ENCODE results near the gene FTSJ3.
"Not testable (repeated sequence)": the region's sequence is repeated elsewhere in the genome, so short reads cannot be mapped to it uniquely, and the experiment has no call there.

FTSJ3 gene

DNA sequence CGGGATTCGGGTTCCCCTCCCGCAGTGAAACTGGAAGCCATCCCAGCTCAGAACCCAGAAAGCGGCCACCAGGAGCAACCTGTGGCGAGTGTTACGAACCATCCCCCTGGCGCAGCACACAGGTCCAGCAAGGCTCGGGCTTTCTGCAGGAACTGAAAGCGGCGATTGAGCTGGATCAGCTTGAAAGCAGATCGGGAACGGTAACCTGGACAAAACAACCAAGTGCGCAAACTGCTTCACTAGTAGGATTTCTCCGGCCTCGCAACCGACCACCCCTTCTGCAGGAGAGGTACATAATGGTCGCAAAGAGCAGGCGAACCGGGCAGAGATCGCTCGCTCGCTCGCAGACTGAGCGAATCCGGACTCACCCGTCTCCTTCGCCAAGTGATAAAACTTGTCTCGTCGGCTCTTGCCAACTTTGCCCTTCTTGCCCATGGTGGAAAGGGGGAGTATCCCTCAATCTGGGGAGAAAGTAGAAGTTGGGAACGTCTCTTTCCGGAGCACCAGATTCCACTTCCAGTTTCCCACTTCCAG, 928 bp downstream of the FTSJ3 start:
- no peak for DNase-seq (ENCODE audit: low spot score)

DNA sequence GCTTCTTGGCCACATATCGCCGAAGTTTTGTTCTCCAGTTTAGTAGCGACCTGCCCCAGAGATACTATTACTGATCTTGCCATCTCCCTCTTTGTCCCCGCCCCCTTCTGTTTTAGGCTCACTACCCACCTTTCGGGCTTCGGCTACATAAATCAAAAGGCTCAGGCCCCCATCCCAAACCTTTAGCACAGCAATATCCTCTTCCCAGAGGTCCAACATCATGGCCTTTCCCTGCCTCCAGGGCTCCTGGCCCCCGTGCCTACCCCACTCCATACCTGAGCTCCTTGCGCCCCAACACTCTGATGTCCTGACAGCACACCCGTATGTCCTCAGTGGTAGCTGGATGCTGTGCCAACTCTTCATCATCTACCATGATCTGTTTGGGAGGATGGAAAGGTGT, 3.1 kb downstream of the FTSJ3 start:
- DNase-seq (ENCODE audit: low spot score), result no peak

- no peak for DNase-seq (ENCODE audit: low spot score)
Observed at GRCh38 chr17:63823659-63824331, 3.7 kb downstream of the FTSJ3 start.

DNA sequence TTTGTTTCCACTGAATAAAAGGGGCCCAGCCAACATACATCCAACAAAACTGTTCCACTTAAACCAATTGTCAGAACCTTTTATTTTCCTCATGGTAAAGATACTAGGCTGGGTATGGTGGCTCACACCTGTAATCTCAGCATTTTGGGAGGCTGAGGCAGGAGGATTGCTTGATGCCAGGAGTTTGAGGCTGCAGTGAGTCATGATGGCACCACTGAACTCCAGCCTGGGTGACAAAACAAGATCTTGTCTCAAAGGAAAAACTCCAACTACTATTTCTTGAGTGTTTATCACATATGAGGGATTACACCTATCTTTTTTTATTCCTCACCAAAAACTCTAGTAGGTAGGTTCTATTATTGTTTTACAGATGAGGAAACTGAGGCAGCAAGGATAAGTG, 4.9 kb downstream of the FTSJ3 start:
- DNase-seq (ENCODE audit: low spot score), result no peak

- DNase-seq (ENCODE audit: low spot score), result no peak
Observed at GRCh38 chr17:63821804-63822203, 5.7 kb downstream of the FTSJ3 start.

GRCh38 chr17:63820963-63821561, 6.4 kb downstream of the FTSJ3 start:
- no peak for DNase-seq (ENCODE audit: low spot score)

GRCh38 chr17:63819585-63820537, 7.6 kb downstream of the FTSJ3 start:
- DNase-seq (ENCODE audit: low spot score), result no peak

DNA sequence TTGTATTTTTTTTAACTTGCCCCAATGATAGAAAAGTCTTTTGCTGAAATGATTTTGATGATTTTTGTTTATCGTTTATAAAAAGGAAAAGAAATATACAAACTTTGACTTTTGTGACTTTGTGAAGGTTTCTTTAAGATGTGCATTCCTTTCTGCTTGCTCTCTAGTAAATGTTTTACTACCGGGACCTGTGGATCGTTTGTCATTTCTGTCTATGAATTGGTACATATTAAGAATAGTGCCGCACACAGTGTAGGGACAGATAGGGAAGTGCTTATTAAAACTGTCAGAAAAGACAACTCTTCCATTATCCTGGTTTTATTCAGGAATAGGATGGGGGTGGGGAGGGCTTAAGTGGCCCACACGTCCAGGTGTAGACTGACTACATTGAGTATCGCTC, 8.3 kb downstream of the FTSJ3 start:
- no peak for DNase-seq (ENCODE audit: low spot score)

- DNase-seq (ENCODE audit: low spot score), result no peak
Observed at GRCh38 chr17:63817736-63818385, 9.6 kb downstream of the FTSJ3 start.

DNA sequence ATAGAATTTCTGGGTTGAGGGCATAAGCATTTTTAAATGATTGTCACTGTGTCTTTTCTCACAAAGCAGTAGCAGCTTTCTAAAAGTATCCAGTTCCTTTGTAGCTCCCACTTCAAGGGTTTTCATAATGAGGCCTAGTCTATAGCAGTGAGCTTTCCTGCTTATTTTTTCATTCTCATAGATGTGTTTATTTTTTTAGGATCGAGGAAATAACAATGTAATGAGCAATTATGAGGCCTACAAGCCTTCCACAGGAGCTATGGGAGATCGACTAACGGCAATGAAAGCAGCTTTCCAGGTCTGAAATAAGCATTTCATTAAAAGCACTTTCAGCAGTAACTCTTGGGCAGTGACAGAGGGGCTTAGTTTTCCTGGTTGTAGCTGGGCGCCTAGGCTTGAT, 10.8 kb downstream of the FTSJ3 start:
- DNase-seq (ENCODE audit: low spot score), result no peak

DNA sequence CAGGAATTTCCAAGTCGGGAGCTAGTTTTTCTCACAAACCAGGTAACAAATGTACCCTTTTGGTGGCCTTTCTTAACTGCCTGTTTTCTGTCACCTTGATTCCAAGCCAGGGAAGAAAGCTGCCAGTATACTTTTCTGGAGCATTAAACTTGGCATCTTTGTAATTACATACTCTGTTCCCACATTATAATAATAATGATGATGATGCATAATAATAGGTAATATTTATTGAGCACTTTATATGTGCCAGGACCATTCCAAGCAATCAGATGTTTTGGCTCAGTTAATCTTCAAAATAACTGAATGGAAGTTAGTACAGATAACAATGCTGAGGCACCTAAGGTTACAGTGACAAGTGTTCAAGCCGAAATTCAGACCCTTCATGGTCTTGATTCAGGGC, 11.3 kb downstream of the FTSJ3 start:
- no peak for DNase-seq (ENCODE audit: low spot score)

DNA sequence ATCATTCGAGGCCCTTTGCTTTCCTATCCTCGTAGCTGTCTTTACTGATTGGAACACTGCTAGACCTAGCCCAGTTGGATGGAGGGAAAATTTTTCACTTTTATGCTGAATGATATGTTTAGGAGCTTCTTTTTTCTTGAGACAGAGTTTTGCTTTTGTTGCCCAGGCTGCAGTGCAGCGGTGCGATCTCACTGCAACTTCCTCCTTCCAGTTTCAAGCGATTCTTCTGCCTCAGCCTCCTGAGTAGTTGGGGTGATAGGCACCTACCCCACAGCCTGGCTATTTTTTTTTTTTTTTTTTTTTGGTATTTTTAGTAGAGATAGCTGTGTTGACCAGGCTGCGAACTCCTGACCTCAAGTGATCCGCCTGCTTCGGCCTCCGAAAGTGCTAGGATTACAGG, 17.5 kb downstream of the FTSJ3 start:
- no peak for DNase-seq (ENCODE audit: low spot score)

- no peak for DNase-seq (ENCODE audit: low spot score)
Observed at GRCh38 chr17:63805591-63805990, 21.9 kb downstream of the FTSJ3 start.

DNA sequence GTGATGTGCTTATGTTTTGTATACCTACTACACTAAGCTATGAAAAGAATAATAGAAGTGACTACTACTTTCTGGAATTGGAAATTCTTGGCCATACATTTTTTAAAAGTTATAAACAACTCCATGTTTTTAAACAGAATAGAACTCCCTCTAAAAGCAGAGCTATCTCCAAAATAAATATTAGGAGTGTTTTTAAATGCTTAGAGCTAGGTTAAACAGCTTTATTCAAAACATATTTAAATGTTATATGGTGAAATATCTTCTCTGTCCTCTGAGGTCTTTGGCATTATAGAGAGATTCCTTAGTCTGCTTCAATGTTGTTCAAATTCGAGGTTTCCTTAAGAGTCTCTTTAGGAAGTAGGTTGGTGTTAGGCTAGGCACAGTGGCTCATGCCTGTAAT, 23.1 kb downstream of the FTSJ3 start:
- DNase-seq (ENCODE audit: low spot score), result no peak

GRCh38 chr17:63800783-63801182, 26.7 kb downstream of the FTSJ3 start:
- no peak for DNase-seq (ENCODE audit: low spot score)

DNA sequence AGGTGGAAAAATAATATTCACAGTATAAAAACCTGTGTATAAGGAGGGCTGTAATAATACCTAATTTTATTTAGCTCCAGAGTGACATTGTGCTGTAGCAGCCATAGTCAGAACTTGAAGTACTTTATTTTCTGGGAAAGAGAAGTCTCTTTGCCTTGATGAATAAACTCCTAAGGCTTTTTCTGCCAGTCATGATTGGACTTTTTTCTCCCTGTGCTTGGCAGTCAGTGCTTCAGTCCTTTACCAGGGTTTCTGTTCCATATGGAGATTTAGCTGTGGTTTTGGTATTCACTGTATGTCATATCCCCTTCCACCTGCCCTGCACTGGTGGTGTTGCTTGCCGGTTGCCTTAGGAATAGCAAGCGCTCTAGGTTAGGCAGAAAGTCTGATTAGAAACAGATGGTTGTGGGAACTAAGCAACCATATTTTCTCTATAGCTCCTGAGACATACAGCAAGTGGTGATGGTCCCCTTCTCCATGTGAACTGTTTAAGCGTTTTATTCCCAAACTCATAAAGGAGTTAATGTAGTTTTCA, 28.8 kb downstream of the FTSJ3 start:
- DNase-seq (ENCODE audit: low spot score), result no peak

- DNase-seq (ENCODE audit: low spot score), result not testable (repeated sequence)
Observed at GRCh38 chr17:63796375-63796774, 31.1 kb downstream of the FTSJ3 start.

GRCh38 chr17:63792055-63792729, 35.3 kb downstream of the FTSJ3 start:
- DNase-seq (ENCODE audit: low spot score), result no peak

DNA sequence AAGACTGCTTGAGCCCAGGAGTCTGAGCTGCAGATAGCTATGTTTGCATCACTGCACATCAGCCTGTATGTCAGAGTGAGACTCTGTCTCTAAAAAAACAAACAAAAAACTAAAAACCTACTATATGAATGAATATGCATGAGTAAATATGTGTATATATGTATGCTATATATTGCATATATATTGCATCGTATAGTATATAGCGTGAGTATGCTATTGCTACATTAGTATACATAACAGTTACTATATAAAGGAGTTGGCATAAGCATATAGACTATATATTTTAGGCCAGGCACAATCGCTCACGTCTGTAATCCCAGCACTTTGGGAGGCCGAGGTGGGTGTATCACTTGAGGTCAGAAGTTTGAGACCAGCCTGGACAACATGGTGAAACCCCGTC, 37.4 kb downstream of the FTSJ3 start:
- no peak for DNase-seq (ENCODE audit: low spot score)

- no peak for DNase-seq (ENCODE audit: low spot score)
Observed at GRCh38 chr17:63786971-63787711, 40.3 kb downstream of the FTSJ3 start.

DNA sequence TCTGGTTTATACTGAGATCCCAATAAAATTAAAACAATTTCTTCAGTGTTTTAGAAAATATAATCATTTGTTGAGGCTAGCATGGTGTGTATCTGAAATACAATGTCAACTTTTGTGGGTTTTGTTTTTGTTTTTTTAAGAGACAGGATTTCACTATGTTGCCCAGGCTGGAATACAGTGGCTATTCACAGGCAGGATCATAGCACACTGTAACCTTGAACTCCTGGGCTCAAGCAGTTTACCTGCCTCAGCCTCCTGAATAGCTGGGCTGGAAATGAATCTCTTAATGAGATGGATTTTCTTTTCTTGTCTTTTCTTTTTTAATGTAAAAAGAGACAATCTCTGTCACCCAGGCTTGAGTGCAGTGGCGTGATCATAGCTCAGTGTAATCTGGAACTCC, 41.3 kb downstream of the FTSJ3 start:
- no peak for DNase-seq (ENCODE audit: low spot score)
